Measurements from ENCODE around the gene PTAFR. TPM values are rescaled to one million over a fixed set of nuclear protein-coding genes. Genes with fewer than 3 reads are reported as not detected.

PTAFR gene
- total and polyA plus RNA-seq, 2 of the 8 experiments (the other 6 are each of a cell fraction or from before 2014, with no cell fraction given): 1.2 to 4.9 TPM

DNA sequence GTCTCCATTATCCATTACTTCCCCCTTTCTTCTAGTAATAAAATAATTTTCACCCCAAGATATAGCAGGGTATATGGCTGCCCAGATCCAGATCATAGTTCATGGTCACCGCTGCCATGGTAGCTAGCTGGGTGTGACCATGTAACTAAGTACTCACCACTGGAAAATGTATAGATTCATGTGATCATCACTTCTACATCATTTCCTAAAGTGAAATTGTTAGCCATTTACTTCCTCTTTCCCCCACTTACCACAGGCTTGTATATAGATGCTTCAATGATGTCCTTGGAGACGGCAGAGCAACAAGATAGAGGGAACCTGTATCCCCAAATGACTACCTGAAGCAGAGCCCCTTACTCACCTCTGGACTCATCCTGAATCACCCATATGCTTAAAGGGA lies 65.3 kb downstream of the PTAFR start:
- H3K27me3 ChIP-seq (replicated peaks in 1 of 4; ENCODE audit: control insufficient read depth in 3 of 4, extremely low read depth in 1 of 4, insufficient read depth in 3 of 4, low read length in 3 of 4): no peaks in the 10 kb centered on the region
- H3K23ac ChIP-seq (ENCODE audit: insufficient read length): no peak overlapping the region
- H4K91ac ChIP-seq (replicated peaks; ENCODE audit: insufficient read length, low read length): no peak overlapping the region
- no peak overlapping the region for H4K8ac ChIP-seq (ENCODE audit: extremely low read depth, insufficient read depth, low read length)
- no peak overlapping the region for H2BK20ac ChIP-seq (ENCODE audit: low read length)
- no peaks in the 10 kb centered on the region for H3K36me3 ChIP-seq (ENCODE audit: control insufficient read depth in 2 of 4, insufficient read depth in 4 of 4, low read length in 3 of 4)
- no peak overlapping the region for H3K14ac ChIP-seq (ENCODE audit: insufficient read length)
- no peak overlapping the region for H2BK120ac ChIP-seq (replicated peaks; ENCODE audit: low read depth, low read length)
- no peak overlapping the region for H4K5ac ChIP-seq (ENCODE audit: insufficient read length, low read depth, low read length)
- 95% methylated on average over 2 of the region's 2 CpGs; no CpG with 5 or more reads in 1 of the 2 experiments for WGBS, 2 experiments (ENCODE audit: extremely low coverage in 1 of 2, insufficient coverage in 1 of 2, insufficient read length in 1 of 2, insufficient replicate concordance in 2 of 2, low coverage in 1 of 2, low lambda C conversion rate in 2 of 2, missing lambda C conversion rate in 1 of 2)
- CTCF ChIA-PET (ENCODE audit: partially characterized antibody): interaction anchor here (0.8 to 5.6 kb wide), 6 partner anchors 8 to 84 kb away, joined by 3 to 80 read pairs (median 7); partner anchors contain the start of gene EYA3
- no peak overlapping the region for H3K4me3 ChIP-seq (ENCODE audit: extremely low read depth in 1 of 4, insufficient read depth in 2 of 4, low read depth in 3 of 4, low read length in 4 of 4)
- DNase-seq (ENCODE audit: low read depth in 1 of 2, low spot score in 2 of 2): no peak
- H3K4me1 ChIP-seq (replicated peaks in 1 of 4; ENCODE audit: control insufficient read depth in 3 of 4, insufficient read depth in 4 of 4, low read length in 3 of 4): no peaks in the 10 kb centered on the region
- H3K23me2 ChIP-seq (ENCODE audit: low read depth, low read length): 0 out of 2 replicates have a peak, but pooled peaks cover 1% of the 10 kb centered on the region
- no peak overlapping the region for H3K27ac ChIP-seq (ENCODE audit: low read depth, low read length)
- no peak overlapping the region for H2BK12ac ChIP-seq (ENCODE audit: low read depth, low read length)
- H2BK15ac ChIP-seq (ENCODE audit: low read length): no peak overlapping the region
- FAIRE-seq: no peak
- POLR2A ChIA-PET (ENCODE audit: partially characterized antibody): interaction anchor here (1.4 kb wide), 1 partner anchor 19 kb away, joined by 3 read pairs; no protein-coding TSS in a partner anchor
- no peaks in the 10 kb centered on the region for H4K20me1 ChIP-seq (replicated peaks in 1 of 2; ENCODE audit: control insufficient read depth in 1 of 2, insufficient read depth in 2 of 2, low read length in 2 of 2)
- H3K56ac ChIP-seq (replicated peaks; ENCODE audit: insufficient read length, low read depth, low read length): no peak overlapping the region
- no peaks in the 10 kb centered on the region for H3K79me2 ChIP-seq (ENCODE audit: control insufficient read depth in 1 of 2, insufficient read depth in 2 of 2, low read length in 2 of 2)
- no peak overlapping the region for H3K4ac ChIP-seq (replicated peaks; ENCODE audit: insufficient read length, low read depth, low read length)
- no peak overlapping the region for H2BK5ac ChIP-seq (ENCODE audit: low read depth, low read length)
- no peak overlapping the region for H3K9ac ChIP-seq (replicated peaks in 1 of 4; ENCODE audit: extremely low read depth in 1 of 4, low read depth in 3 of 4, low read length in 3 of 4)
- no peak overlapping the region for H3K18ac ChIP-seq (ENCODE audit: extremely low read depth, low read length)
- no peaks in the 10 kb centered on the region for H3K9me3 ChIP-seq (ENCODE audit: insufficient read depth in 2 of 2, low read depth in 1 of 2, low read length in 1 of 2)
- H3K4me2 ChIP-seq (ENCODE audit: insufficient read depth in 1 of 2, low read depth in 2 of 2, low read length in 2 of 2): no peak overlapping the region
- TF ChIP-seq SRF (IDR thresholded peaks at IDR 0.05; ENCODE audit: low read depth, low read length): no peak
- no peak overlapping the region for H2AK5ac ChIP-seq (ENCODE audit: low read depth, low read length)
- H2AFZ ChIP-seq (ENCODE audit: low read length): no peak overlapping the region
- H3K79me1 ChIP-seq (ENCODE audit: low read depth, low read length): no peaks in the 10 kb centered on the region
